ENCODE measurements around the gene TRABD.
A peak's percentile ranks its signal among the peaks of the same experiment; 100 is the strongest.
"Not testable (repeated sequence)": the region's sequence is repeated elsewhere in the genome, so short reads cannot be mapped to it uniquely, and the experiment has no call there.

The TRABD gene

DNA sequence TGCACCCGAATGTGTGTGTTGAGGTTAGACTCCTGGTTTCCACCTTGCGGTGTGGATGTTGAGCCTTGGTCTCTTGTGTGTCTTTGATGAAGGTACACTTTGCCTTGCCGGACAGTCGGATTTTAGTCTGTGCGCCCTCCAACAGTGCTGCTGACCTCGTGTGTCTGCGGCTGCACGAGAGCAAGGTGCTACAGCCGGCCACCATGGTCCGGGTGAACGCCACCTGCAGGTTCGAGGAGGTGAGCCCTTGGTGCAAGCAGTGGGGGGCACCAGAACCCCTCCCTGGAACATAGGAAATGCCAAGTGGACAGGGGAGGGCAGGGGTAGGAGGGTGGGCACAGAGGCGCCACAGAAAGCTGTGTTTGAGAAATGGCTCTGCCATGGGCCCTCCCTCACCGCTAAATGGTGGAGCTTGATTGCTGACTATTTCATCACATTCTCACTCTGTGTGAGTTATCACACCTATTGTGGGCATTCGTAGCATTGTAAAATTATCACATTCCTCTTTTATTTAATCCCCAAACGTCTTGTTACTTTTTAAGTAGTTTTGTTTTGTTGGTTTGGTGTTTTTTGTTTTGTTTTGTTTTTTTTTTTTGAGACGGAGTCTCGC is 41.6 kb upstream of the TRABD start:
- no peak overlapping the region for H3K9ac ChIP-seq (ENCODE audit: low read depth in 1 of 2, low read length in 2 of 2)
- H3K4me3 ChIP-seq (ENCODE audit: low read length in 2 of 2): no peak overlapping the region
- H3K36me3 ChIP-seq (ENCODE audit: control insufficient read depth in 2 of 2, insufficient read depth in 2 of 2, low read length in 2 of 2): no peaks in the 10 kb centered on the region
- no peak overlapping the region for H3K27ac ChIP-seq (ENCODE audit: low read depth in 2 of 2, low read length in 2 of 2)
- peaks cover 0 to 2% of the 10 kb centered on the region in 2 donors for H3K4me1 ChIP-seq (ENCODE audit: control insufficient read depth in 2 of 2, insufficient read depth in 2 of 2, low read length in 2 of 2)
- H3K27me3 ChIP-seq (ENCODE audit: control insufficient read depth in 2 of 2, insufficient read depth in 2 of 2, low read length in 2 of 2): peaks cover 11 to 16% of the 10 kb centered on the region in 2 donors
- H3K9me3 ChIP-seq (ENCODE audit: control insufficient read depth in 2 of 2, low read length in 2 of 2): no peaks in the 10 kb centered on the region

DNA sequence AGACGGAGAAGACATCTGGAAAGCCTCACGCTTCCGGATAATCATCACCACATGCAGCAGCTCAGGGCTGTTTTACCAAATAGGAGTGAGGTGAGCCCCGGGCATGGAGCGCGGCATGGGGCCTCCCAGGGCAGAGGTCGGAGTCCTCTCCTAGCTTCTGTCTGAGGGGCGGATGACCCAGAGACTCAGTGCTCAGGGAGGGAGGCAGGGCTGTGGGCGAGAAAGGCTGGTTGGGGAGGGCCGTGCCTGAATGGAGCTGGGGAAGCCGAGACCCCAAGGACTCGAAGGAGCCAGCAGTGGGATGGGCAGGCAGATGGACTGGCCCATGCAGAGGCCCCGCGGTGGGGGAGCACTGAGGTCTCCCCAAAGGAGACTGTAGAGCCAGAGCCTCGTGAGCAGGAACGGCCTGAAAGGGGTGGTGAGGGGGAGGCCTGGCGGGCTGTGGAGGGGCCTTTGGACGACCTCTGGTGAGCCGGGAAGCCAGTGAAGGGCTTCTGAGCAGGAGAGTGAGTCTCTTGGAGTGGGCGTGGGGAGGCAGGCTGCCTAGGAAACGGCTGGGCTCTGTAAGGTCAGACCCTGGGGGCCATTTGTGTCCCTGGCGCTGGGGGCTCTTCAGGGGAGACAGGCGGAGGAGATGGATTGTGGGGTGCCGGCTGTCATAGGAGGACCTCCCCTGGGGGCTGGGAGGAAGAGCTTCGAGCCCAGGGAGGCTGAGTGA is 39.8 kb upstream of the TRABD start:
- no peaks in the 10 kb centered on the region for H3K36me3 ChIP-seq (ENCODE audit: control insufficient read depth in 2 of 2, insufficient read depth in 2 of 2, low read length in 2 of 2)
- no peak overlapping the region for H3K27ac ChIP-seq (ENCODE audit: low read depth in 2 of 2, low read length in 2 of 2)
- H3K9ac ChIP-seq (ENCODE audit: low read depth in 1 of 2, low read length in 2 of 2): no peak overlapping the region
- no peaks in the 10 kb centered on the region for H3K4me1 ChIP-seq (ENCODE audit: control insufficient read depth in 2 of 2, insufficient read depth in 2 of 2, low read length in 2 of 2)
- no peak overlapping the region for H3K4me3 ChIP-seq (ENCODE audit: low read length in 2 of 2)
- peaks cover 14 to 18% of the 10 kb centered on the region in 2 donors for H3K27me3 ChIP-seq (ENCODE audit: control insufficient read depth in 2 of 2, insufficient read depth in 2 of 2, low read length in 2 of 2)
- no peaks in the 10 kb centered on the region for H3K9me3 ChIP-seq (ENCODE audit: control insufficient read depth in 2 of 2, low read length in 2 of 2)

- Histone ChIP-seq H3K9ac (ENCODE audit: low read depth in 1 of 2, low read length in 2 of 2) (peak overlapping the region in 1 of 2 donors; percentile 12), H3K4me3 (ENCODE audit: low read length in 2 of 2) (no peak overlapping the region), H3K27ac (ENCODE audit: low read depth in 2 of 2, low read length in 2 of 2) (no peak overlapping the region), H3K27me3 (ENCODE audit: control insufficient read depth in 2 of 2, insufficient read depth in 2 of 2, low read length in 2 of 2) (peaks cover 14 to 18% of the 10 kb centered on the region in 2 donors), H3K9me3 (ENCODE audit: control insufficient read depth in 2 of 2, low read length in 2 of 2) (no peaks in the 10 kb centered on the region), H3K4me1 (ENCODE audit: control insufficient read depth in 2 of 2, insufficient read depth in 2 of 2, low read length in 2 of 2) (no peaks in the 10 kb centered on the region), H3K36me3 (ENCODE audit: control insufficient read depth in 2 of 2, insufficient read depth in 2 of 2, low read length in 2 of 2) (no peaks in the 10 kb centered on the region)
Observed at GRCh38 chr22:50146439-50147238, 39.1 kb upstream of the TRABD start.

DNA sequence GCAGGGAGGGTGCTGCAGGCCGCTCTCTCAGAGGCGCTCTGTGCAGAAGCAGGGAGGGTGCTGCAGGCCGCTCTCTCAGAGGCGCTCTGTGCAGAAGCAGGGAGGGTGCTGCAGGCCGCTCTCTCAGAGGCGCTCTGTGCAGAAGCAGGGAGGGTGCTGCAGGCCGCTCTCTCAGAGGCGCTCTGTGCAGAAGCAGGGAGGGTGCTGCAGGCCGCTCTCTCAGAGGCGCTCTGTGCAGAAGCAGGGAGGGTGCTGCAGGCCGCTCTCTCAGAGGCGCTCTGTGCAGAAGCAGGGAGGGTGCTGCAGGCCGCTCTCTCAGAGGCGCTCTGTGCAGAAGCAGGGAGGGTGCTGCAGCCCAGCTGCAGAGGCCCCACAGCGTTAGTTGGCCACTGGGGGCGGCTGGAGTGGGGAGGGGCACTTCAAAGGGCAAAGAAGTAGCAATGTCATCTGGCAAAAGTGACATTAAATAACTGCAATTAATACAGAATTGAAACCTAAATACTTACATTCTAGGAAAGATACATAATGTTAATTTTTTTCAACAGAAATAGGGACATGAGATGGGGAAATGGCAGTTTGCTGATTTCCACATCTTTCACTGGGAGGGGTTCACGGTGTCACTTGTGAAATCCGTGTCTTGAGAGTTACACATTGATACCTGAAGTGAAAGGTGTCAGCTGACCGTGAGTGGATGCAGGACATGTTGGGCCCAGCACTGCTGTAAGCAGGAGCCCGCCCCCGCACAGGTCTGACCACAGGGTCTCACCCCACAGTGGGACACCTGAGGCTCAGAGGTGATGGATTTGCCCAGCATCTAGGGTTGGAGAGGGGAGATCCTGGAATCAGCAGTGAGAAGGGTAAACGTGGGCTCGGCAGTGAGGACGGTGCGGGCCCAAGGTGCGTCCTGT is 38.2 kb upstream of the TRABD start:
- not testable (repeated sequence) for H3K4me1 ChIP-seq (ENCODE audit: control insufficient read depth in 2 of 2, insufficient read depth in 2 of 2, low read length in 2 of 2); H3K27ac ChIP-seq (ENCODE audit: low read depth in 2 of 2, low read length in 2 of 2); H3K4me3 ChIP-seq (ENCODE audit: low read length in 2 of 2); H3K9ac ChIP-seq (ENCODE audit: low read depth in 1 of 2, low read length in 2 of 2); H3K9me3 ChIP-seq (ENCODE audit: control insufficient read depth in 2 of 2, low read length in 2 of 2); H3K36me3 ChIP-seq (ENCODE audit: control insufficient read depth in 2 of 2, insufficient read depth in 2 of 2, low read length in 2 of 2)
- H3K27me3 ChIP-seq (ENCODE audit: control insufficient read depth in 2 of 2, insufficient read depth in 2 of 2, low read length in 2 of 2): peaks cover 9 to 14% of the 10 kb centered on the region in 2 donors

DNA sequence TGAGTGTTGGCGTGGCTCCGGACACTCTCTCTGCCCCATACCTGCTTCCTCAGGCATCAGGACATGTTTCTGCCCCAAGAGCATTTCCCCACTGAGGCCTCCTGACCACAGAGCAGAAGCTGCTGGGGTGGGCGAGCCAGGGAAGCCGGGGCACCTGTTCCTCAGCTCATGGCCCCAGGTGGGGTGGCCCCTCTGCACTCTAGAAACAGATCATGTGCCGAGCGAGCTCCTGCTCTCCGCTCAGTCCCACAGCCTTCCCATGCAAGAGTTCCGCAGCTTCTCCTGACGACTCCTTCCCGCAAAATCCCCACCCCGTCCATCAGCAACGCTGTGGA is 37.6 kb upstream of the TRABD start:
- H3K27me3 ChIP-seq (ENCODE audit: control insufficient read depth in 2 of 2, insufficient read depth in 2 of 2, low read length in 2 of 2): peaks cover 5 to 14% of the 10 kb centered on the region in 2 donors
- H3K4me1 ChIP-seq (ENCODE audit: control insufficient read depth in 2 of 2, insufficient read depth in 2 of 2, low read length in 2 of 2): no peaks in the 10 kb centered on the region
- no peak overlapping the region for H3K27ac ChIP-seq (ENCODE audit: low read depth in 2 of 2, low read length in 2 of 2)
- H3K9ac ChIP-seq (ENCODE audit: low read depth in 1 of 2, low read length in 2 of 2): no peak overlapping the region
- no peaks in the 10 kb centered on the region for H3K36me3 ChIP-seq (ENCODE audit: control insufficient read depth in 2 of 2, insufficient read depth in 2 of 2, low read length in 2 of 2)
- H3K4me3 ChIP-seq (ENCODE audit: low read length in 2 of 2): no peak overlapping the region
- H3K9me3 ChIP-seq (ENCODE audit: control insufficient read depth in 2 of 2, low read length in 2 of 2): no peaks in the 10 kb centered on the region

DNA sequence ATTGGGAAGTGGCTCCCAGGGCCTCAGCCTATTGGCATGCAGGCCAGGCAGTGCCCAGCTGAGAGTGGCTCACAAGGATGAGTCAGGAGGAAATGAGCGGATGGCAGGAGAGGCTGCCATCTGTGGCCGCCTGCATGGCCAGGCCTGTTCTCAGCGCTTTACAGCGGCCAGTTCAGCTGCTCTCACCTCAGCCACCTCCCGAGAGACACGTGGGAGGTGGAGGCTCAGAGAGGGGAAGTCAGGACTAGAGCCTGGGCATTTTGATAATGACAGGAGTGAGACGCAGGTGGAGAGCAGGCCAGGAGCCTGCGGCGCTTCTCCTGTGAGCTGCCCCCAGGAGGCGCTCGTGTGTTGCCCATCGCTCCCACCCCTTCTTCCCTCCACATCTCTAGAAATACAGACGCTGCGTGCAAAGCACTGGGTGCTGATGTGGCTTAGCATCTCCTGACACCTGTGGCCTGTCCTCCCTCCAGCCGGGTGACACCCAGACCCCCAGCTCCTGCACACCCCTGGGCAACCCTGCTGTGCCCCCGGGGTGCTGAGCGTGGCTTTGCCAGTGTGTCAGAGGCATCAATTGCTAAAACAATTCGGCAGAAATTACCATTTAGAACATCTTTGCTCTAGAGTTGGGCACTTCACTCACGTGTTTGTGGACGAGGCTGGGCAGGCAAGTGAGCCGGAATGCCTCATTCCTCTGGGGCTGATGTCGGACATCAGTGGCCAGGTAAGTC is 36.6 kb upstream of the TRABD start:
- Histone ChIP-seq H3K4me3 (ENCODE audit: low read length in 2 of 2) (no peak overlapping the region), H3K4me1 (ENCODE audit: control insufficient read depth in 2 of 2, insufficient read depth in 2 of 2, low read length in 2 of 2) (no peaks in the 10 kb centered on the region), H3K27ac (ENCODE audit: low read depth in 2 of 2, low read length in 2 of 2) (no peak overlapping the region), H3K36me3 (ENCODE audit: control insufficient read depth in 2 of 2, insufficient read depth in 2 of 2, low read length in 2 of 2) (no peaks in the 10 kb centered on the region), H3K9ac (ENCODE audit: low read depth in 1 of 2, low read length in 2 of 2) (no peak overlapping the region), H3K27me3 (ENCODE audit: control insufficient read depth in 2 of 2, insufficient read depth in 2 of 2, low read length in 2 of 2) (peaks cover 5 to 8% of the 10 kb centered on the region in 2 donors), H3K9me3 (ENCODE audit: control insufficient read depth in 2 of 2, low read length in 2 of 2) (no peaks in the 10 kb centered on the region)

GRCh38 chr22:50150161-50151129 is 35.3 kb upstream of the TRABD start:
- Histone ChIP-seq H3K36me3 (ENCODE audit: control insufficient read depth in 2 of 2, insufficient read depth in 2 of 2, low read length in 2 of 2) (no peaks in the 10 kb centered on the region), H3K9me3 (ENCODE audit: control insufficient read depth in 2 of 2, low read length in 2 of 2) (no peaks in the 10 kb centered on the region), H3K27ac (ENCODE audit: low read depth in 2 of 2, low read length in 2 of 2) (no peak overlapping the region), H3K27me3 (ENCODE audit: control insufficient read depth in 2 of 2, insufficient read depth in 2 of 2, low read length in 2 of 2) (peaks cover 4 to 7% of the 10 kb centered on the region in 2 donors), H3K4me3 (ENCODE audit: low read length in 2 of 2) (no peak overlapping the region), H3K4me1 (ENCODE audit: control insufficient read depth in 2 of 2, insufficient read depth in 2 of 2, low read length in 2 of 2) (no peaks in the 10 kb centered on the region), H3K9ac (ENCODE audit: low read depth in 1 of 2, low read length in 2 of 2) (no peak overlapping the region)

DNA sequence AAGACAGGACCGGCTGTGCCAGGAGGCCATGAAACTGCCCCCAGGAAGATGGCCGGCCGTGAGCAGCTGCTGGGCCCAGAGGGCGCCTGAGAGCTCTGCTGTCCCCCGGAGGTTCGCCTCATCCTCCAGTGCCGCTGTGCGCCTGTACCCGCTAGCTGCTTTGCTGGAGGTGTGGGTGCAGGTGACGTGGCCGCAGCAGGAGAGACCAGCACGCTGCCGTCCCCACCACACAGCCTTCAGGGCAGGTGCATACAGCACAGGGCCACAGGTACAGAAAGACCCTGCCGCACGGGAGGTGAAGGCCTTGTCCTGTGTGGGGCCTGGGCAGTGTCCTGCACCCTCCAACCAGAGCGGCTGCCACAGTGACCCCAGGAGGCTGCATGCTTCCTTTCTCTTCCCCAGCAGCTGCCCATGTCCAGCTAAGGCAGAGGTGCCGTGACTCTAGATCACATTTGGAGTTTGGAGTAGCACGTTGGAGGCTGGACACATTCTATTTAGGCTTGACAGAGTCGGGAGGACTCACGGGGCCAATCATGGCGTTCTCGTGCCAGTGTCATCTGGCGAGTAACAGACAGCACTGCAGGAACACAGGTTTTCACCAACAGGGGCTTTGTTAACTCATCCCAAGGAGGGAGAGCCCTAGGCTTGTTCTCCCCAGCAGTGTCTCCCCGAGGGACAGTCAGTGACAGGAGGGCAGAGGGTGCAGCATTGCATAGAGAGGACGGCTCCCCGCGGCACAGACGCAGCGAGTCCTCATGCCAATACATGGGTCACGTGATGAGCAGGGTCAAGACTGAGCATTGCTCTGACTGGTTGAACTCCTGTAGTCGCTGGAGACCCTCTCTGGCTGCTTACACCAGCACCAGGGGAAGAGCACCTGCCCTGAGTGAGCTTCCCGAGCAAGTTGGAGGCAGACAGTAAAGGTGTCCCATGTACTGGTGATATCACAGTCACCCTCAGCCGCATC is 33.9 kb upstream of the TRABD start:
- no peaks in the 10 kb centered on the region for H3K36me3 ChIP-seq (ENCODE audit: control insufficient read depth in 2 of 2, insufficient read depth in 2 of 2, low read length in 2 of 2)
- H3K9me3 ChIP-seq (ENCODE audit: control insufficient read depth in 2 of 2, low read length in 2 of 2): no peaks in the 10 kb centered on the region
- H3K27me3 ChIP-seq (ENCODE audit: control insufficient read depth in 2 of 2, insufficient read depth in 2 of 2, low read length in 2 of 2): peaks cover 2 to 4% of the 10 kb centered on the region in 2 donors
- H3K27ac ChIP-seq (ENCODE audit: low read depth in 2 of 2, low read length in 2 of 2): no peak overlapping the region
- H3K4me1 ChIP-seq (ENCODE audit: control insufficient read depth in 2 of 2, insufficient read depth in 2 of 2, low read length in 2 of 2): no peaks in the 10 kb centered on the region
- no peak overlapping the region for H3K4me3 ChIP-seq (ENCODE audit: low read length in 2 of 2)
- no peak overlapping the region for H3K9ac ChIP-seq (ENCODE audit: low read depth in 1 of 2, low read length in 2 of 2)

All from mucosa of rectum (tissue), 2 donors.